IMR-90 (cell line): Measurements from ENCODE around the gene ABAT. TPM values are rescaled to one million over a fixed set of nuclear protein-coding genes. Genes with fewer than 3 reads are reported as not detected.

Experiments used
- ATAC-seq: fragments of 200-7000 bp; cut with Tn5 transposase; 2 replicates; pipeline ENCODE4 v1.9.1; 2020; ENCODE audit warnings: low read depth, mild to moderate bottlenecking, moderate library complexity
- BruUV-seq: library from RNA; stranded (reverse); fragments of 400-500 nt; replicated peaks from 2 replicates; lab custom pipeline; 2021; lab: Mats Ljungman, UMichigan
- CTCF ChIA-PET: fragments of 300-600 bp; formaldehyde crosslinking; extraction: SDS; loops from one replicate; lab custom pipeline; 2021; ENCODE audit warnings: antibody characterized with exemption; lab: Yijun Ruan, JAX
- POLR2A ChIA-PET: fragments of 300-600 bp; sonication (Branson Sonifier 250); formaldehyde crosslinking; loops from one replicate; lab custom pipeline; 2022; ENCODE audit warnings: antibody characterized with exemption; ENCODE audit not compliant: unreplicated experiment; lab: Charles Lee
- DNase-seq: peaks from one replicate; pipeline ENCODE4 v3.0.0; 2013
- H2AFZ ChIP-seq: replicated peaks from 2 replicates; pipeline ENCODE3; 2013; ENCODE audit warnings: low read length, mild to moderate bottlenecking; ENCODE audit not compliant: poor library complexity
- H2AK5ac ChIP-seq: 2 replicates; pipeline ENCODE4 v1.6.1; 2013; ENCODE audit warnings: low read depth, low read length, inconsistent platforms
- H2AK9ac ChIP-seq: replicated peaks from 2 replicates; pipeline ENCODE3; 2013; ENCODE audit warnings: mild to moderate bottlenecking, low read depth, low read length, moderate library complexity; ENCODE audit not compliant: poor library complexity
- H2BK120ac ChIP-seq: 2 replicates; pipeline ENCODE4 v1.6.1; 2013; ENCODE audit warnings: low read depth, low read length, inconsistent platforms
- H2BK15ac ChIP-seq: 3 replicates; pipeline ENCODE4 v1.6.1; 2013; ENCODE audit warnings: low read depth, low read length, inconsistent platforms
- H2BK20ac ChIP-seq: 2 replicates; pipeline ENCODE4 v1.6.1; 2013; ENCODE audit warnings: low read depth, mild to moderate bottlenecking, inconsistent platforms, low read length, moderate library complexity
- H2BK5ac ChIP-seq: 2 replicates; pipeline ENCODE4 v1.6.1; 2013; ENCODE audit warnings: mild to moderate bottlenecking, low read depth, low read length, inconsistent platforms; ENCODE audit not compliant: poor library complexity, severe bottlenecking
- H3K14ac ChIP-seq: replicated peaks from 2 replicates; pipeline ENCODE4 v1.6.1; 2013; ENCODE audit warnings: low read depth, low read length, inconsistent platforms
- H3K18ac ChIP-seq: 2 replicates; pipeline ENCODE4 v1.6.1; 2013; ENCODE audit warnings: low read depth, low read length, control low read depth
- H3K23ac ChIP-seq: 2 replicates; pipeline ENCODE4 v1.6.1; 2013; ENCODE audit warnings: low read depth, low read length, inconsistent platforms
- H3K27ac ChIP-seq: 2 replicates; pipeline ENCODE4 v1.5.1; 2013; ENCODE audit warnings: mild to moderate bottlenecking, control low read depth, low read length; ENCODE audit not compliant: insufficient read depth
- H3K27me3 ChIP-seq: 2 replicates; pipeline ENCODE4 v1.6.1; 2013; ENCODE audit warnings: low read length; ENCODE audit not compliant: control insufficient read depth, insufficient read depth
- H3K36me3 ChIP-seq: 2 replicates; pipeline ENCODE4 v1.6.1; 2013; ENCODE audit warnings: low read length, mixed read lengths; ENCODE audit not compliant: control insufficient read depth, insufficient read depth
- H3K4ac ChIP-seq: 2 replicates; pipeline ENCODE4 v1.6.1; 2013; ENCODE audit warnings: low read depth, low read length, inconsistent platforms
- H3K4me1 ChIP-seq: 2 replicates; pipeline ENCODE4 v1.6.1; 2013; ENCODE audit warnings: low read length, mixed read lengths; ENCODE audit not compliant: control insufficient read depth, insufficient read depth
- H3K4me2 ChIP-seq: 2 replicates; pipeline ENCODE4 v1.6.1; 2013; ENCODE audit warnings: low read depth, mild to moderate bottlenecking, control low read depth, low read length, moderate library complexity
- H3K4me3 ChIP-seq: 2 replicates; pipeline ENCODE4 v1.5.1; 2013; ENCODE audit warnings: low read depth, mild to moderate bottlenecking, control low read depth, low read length, moderate library complexity; ENCODE audit not compliant: insufficient read depth
- H3K56ac ChIP-seq: 2 replicates; pipeline ENCODE4 v1.6.1; 2013; ENCODE audit warnings: low read length, inconsistent platforms; ENCODE audit not compliant: insufficient read depth; ENCODE audit errors: extremely low read depth
- H3K79me1 ChIP-seq, 2 experiments: 2 replicates each; pipeline ENCODE4 v1.6.1; 2013; ENCODE audit warnings: low read length in 2 of 2, inconsistent platforms in 1 of 2, low read depth in 1 of 2
- H3K9ac ChIP-seq: 2 replicates; pipeline ENCODE4 v1.6.1; 2013; ENCODE audit warnings: low read depth, low read length, control low read depth
- H3K9me1 ChIP-seq: 2 replicates; pipeline ENCODE4 v1.6.1; 2013; ENCODE audit warnings: low read length, inconsistent platforms; ENCODE audit not compliant: insufficient read depth
- H3K9me3 ChIP-seq: 2 replicates; pipeline ENCODE4 v1.6.1; 2013; ENCODE audit warnings: low read length; ENCODE audit not compliant: control insufficient read depth, insufficient read depth
- H4K20me1 ChIP-seq: 2 replicates; pipeline ENCODE4 v1.6.1; 2013; ENCODE audit warnings: low read length, inconsistent platforms; ENCODE audit not compliant: insufficient read depth
- H4K5ac ChIP-seq: 2 replicates; pipeline ENCODE4 v1.6.1; 2013; ENCODE audit warnings: mild to moderate bottlenecking, low read depth, low read length, control low read depth
- H4K8ac ChIP-seq, 2 experiments: 2 replicates each; pipeline ENCODE4 v1.6.1; 2013; ENCODE audit warnings: low read depth in 2 of 2, low read length in 2 of 2, control low read depth in 1 of 2, inconsistent platforms in 1 of 2
- H4K91ac ChIP-seq: 2 replicates; pipeline ENCODE4 v1.6.1; 2013; ENCODE audit warnings: low read depth, low read length, inconsistent platforms; ENCODE audit not compliant: insufficient read depth
- BHLHE40 ChIP-seq: fragments of 150-350 bp; IDR thresholded peaks from 2 replicates; pipeline ENCODE4 v1.6.1; 2016; ENCODE audit warnings: mild to moderate bottlenecking, low read depth, low read length
- CHD1 ChIP-seq: IDR thresholded peaks from 2 replicates; pipeline ENCODE4 v1.6.1; 2012; ENCODE audit warnings: low read depth, low read length, improper control_type of control experiment
- FOS ChIP-seq: fragments of 150-350 bp; IDR thresholded peaks from 2 replicates; pipeline ENCODE4 v1.6.1; 2016; ENCODE audit warnings: low read depth, low read length
- MAFK ChIP-seq: IDR thresholded peaks from 2 replicates; pipeline ENCODE4 v1.6.1; 2012; ENCODE audit warnings: low read depth, low read length, improper control_type of control experiment
- MAZ ChIP-seq: IDR thresholded peaks from 2 replicates; pipeline ENCODE4 v1.6.1; 2012; ENCODE audit warnings: low read depth, mild to moderate bottlenecking, low read length, improper control_type of control experiment, moderate library complexity, borderline replicate concordance
- MXI1 ChIP-seq: IDR thresholded peaks from 2 replicates; pipeline ENCODE4 v1.6.1; 2012; ENCODE audit warnings: low read depth, mild to moderate bottlenecking, low read length, moderate library complexity, borderline replicate concordance
- NFE2L2 ChIP-seq: fragments of 150-350 bp; IDR thresholded peaks from 2 replicates; pipeline ENCODE4 v1.6.1; 2016; ENCODE audit warnings: low read depth, mild to moderate bottlenecking, low read length
- POLR2A ChIP-seq: IDR thresholded peaks from 2 replicates; pipeline ENCODE4 v1.6.1; 2012; ENCODE audit warnings: mild to moderate bottlenecking, low read depth, low read length
- RAD21 ChIP-seq: IDR thresholded peaks from 2 replicates; pipeline ENCODE4 v1.6.1; 2012; ENCODE audit warnings: low read length, improper control_type of control experiment
- RCOR1 ChIP-seq: IDR thresholded peaks from 2 replicates; pipeline ENCODE4 v1.6.1; 2012; ENCODE audit warnings: mild to moderate bottlenecking, low read length, improper control_type of control experiment; ENCODE audit not compliant: insufficient replicate concordance
- RFX5 ChIP-seq: IDR thresholded peaks from 2 replicates; pipeline ENCODE4 v1.8.0; 2012; ENCODE audit warnings: low read depth, mild to moderate bottlenecking, low read length, moderate library complexity
- SMC3 ChIP-seq: fragments of 150-350 bp; IDR thresholded peaks from 2 replicates; pipeline ENCODE4 v1.6.1; 2016; ENCODE audit warnings: low read depth, mild to moderate bottlenecking, antibody characterized with exemption, low read length, moderate library complexity
- WGBS, 2 experiments: methylation state at CpG; one replicate each; pipeline versions ENCODE4 v1.1.5 to v1.1.7; 2013; ENCODE audit warnings: missing lambda C conversion rate in 2 of 2; ENCODE audit not compliant: insufficient read length in 1 of 2; ENCODE audit errors: extremely low coverage in 2 of 2; 5-methylcytosine and 5-hydroxymethylcytosine counted together
- dilution Hi-C: fragments of 300-500 bp; cut with HindIII; formaldehyde crosslinking; loops from one replicate; pipeline ENCODE4 v1.14.3; 2018; ENCODE audit warnings: low sequenced_read_pairs; ENCODE audit not compliant: unreplicated experiment
- in situ Hi-C: fragments of 300-500 bp; cut with MboI; formaldehyde crosslinking; loops from 3 replicates; pipeline ENCODE4 v1.14.3; 2019; ENCODE audit warnings: low sequenced_read_pairs, inconsistent platforms, mixed read lengths
- intact Hi-C: fragments of 100-400 bp; cut with micrococcal nuclease; formaldehyde crosslinking; loops from 2 replicates; pipeline ENCODE4 v1.10.0; 2022
- polyA plus RNA-seq, 3 experiments: library from polyadenylated mRNA; depleted of rRNA; stranded (reverse); fragments of >200 nt; gene quantifications; 2 replicates each; pipeline ENCODE4 v1.2.3, GENCODE V29; 2012; ENCODE audit warnings: low replicate concordance in 1 of 3
- total RNA-seq: library from RNA; depleted of rRNA; stranded (reverse); fragments of >200 nt; gene quantifications from 2 replicates; pipeline ENCODE4 v1.2.3, GENCODE V29; 2012
- TF ChIP-seq, protein P1 (sequence below): conservative IDR thresholded peaks from 2 replicates; pipeline ENCODE4 v1.5.1; 2012; ENCODE audit warnings: mild to moderate bottlenecking, low read depth, low read length, improper control_type of control experiment
- TF ChIP-seq, protein P2 (sequence below): fragments of 150-350 bp; IDR thresholded peaks from 2 replicates; pipeline ENCODE4 v1.6.1; 2016; ENCODE audit warnings: low read depth, mild to moderate bottlenecking, low read length, moderate library complexity, borderline replicate concordance
- TF ChIP-seq, protein P3 (sequence below): fragments of 150-350 bp; IDR thresholded peaks from 2 replicates; pipeline ENCODE4 v1.6.1; 2017; ENCODE audit warnings: mild to moderate bottlenecking, antibody characterized with exemption, low read length, low read depth

ABAT gene
- total and polyA plus RNA-seq, 2 of the 4 experiments (the other 2 are of a cell fraction): 4.5 to 6.9 TPM

DNA sequence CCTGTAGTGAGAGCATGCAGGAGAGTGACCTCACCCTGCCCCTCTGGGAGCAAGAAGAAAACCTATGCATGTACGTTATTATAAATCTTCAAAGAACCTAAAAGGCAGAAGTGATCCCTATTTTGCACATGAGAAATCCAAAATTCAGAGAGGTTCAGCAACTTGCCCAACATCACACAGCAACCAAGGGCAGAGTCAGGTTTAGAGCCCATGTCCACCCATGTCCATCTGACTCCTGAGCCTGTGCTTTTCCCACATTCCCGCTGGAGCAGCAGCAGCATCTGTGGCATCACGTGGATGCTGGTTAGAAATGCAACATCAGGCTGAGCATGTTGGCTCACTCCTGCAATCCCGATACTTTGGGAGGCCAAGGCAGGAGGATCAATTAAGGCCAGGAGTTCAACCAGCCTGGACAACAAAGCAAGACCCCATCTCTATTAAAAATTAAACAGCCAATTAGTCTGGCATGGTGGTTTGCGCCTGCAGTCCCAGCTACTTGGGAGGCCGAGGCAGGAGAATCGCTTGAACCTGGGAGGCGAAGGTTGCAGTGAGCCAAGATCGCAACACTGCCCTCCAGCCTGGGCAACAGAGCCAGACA, 26.6 kb upstream of the ABAT start:
- ChIA-PET CTCF (no interaction called here), POLR2A (no interaction called here)
- WGBS, 2 experiments: 98% methylated on average over 6 of the region's 9 CpGs; no CpG with 5 or more reads in 1 of the 2 experiments
- Histone ChIP-seq H2BK5ac (no peak overlapping the region), H3K9me3 (no peaks in the 10 kb centered on the region), H4K8ac (no peak overlapping the region), H2AFZ (no peak overlapping the region), H3K14ac (no peak overlapping the region), H3K9me1 (no peaks in the 10 kb centered on the region), H4K5ac (no peak overlapping the region), H2AK5ac (no peak overlapping the region), H3K23ac (no peak overlapping the region), H3K27me3 (no peaks in the 10 kb centered on the region), H3K9ac (no peak overlapping the region), H2BK120ac (no peak overlapping the region), H2AK9ac (no peak overlapping the region), H2BK20ac (no peak overlapping the region), H3K4me2 (no peak overlapping the region), H4K20me1 (no peaks in the 10 kb centered on the region), H3K18ac (no peak overlapping the region), H3K27ac (no peak overlapping the region), H4K91ac (no peak overlapping the region), H3K4ac (no peak overlapping the region), H3K4me1 (no peaks in the 10 kb centered on the region), H3K56ac (no peak overlapping the region), H2BK15ac (no peak overlapping the region), H3K4me3 (no peak overlapping the region), H3K79me1 (no peaks in the 10 kb centered on the region), H3K36me3 (peaks cover 44% of the 10 kb centered on the region)
- BruUV-seq: no TSS peak
- no peak for TF ChIP-seq RAD21
- TF ChIP-seq FOS: no peak
- TF ChIP-seq, protein P1, sequence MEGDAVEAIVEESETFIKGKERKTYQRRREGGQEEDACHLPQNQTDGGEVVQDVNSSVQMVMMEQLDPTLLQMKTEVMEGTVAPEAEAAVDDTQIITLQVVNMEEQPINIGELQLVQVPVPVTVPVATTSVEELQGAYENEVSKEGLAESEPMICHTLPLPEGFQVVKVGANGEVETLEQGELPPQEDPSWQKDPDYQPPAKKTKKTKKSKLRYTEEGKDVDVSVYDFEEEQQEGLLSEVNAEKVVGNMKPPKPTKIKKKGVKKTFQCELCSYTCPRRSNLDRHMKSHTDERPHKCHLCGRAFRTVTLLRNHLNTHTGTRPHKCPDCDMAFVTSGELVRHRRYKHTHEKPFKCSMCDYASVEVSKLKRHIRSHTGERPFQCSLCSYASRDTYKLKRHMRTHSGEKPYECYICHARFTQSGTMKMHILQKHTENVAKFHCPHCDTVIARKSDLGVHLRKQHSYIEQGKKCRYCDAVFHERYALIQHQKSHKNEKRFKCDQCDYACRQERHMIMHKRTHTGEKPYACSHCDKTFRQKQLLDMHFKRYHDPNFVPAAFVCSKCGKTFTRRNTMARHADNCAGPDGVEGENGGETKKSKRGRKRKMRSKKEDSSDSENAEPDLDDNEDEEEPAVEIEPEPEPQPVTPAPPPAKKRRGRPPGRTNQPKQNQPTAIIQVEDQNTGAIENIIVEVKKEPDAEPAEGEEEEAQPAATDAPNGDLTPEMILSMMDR: no peak
- TF ChIP-seq RFX5: no peak
- TF ChIP-seq, protein P2, sequence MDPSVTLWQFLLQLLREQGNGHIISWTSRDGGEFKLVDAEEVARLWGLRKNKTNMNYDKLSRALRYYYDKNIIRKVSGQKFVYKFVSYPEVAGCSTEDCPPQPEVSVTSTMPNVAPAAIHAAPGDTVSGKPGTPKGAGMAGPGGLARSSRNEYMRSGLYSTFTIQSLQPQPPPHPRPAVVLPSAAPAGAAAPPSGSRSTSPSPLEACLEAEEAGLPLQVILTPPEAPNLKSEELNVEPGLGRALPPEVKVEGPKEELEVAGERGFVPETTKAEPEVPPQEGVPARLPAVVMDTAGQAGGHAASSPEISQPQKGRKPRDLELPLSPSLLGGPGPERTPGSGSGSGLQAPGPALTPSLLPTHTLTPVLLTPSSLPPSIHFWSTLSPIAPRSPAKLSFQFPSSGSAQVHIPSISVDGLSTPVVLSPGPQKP: no peak
- no peak for TF ChIP-seq MAZ
- TF ChIP-seq BHLHE40: no peak
- no peak for TF ChIP-seq NFE2L2
- TF ChIP-seq, protein P3, sequence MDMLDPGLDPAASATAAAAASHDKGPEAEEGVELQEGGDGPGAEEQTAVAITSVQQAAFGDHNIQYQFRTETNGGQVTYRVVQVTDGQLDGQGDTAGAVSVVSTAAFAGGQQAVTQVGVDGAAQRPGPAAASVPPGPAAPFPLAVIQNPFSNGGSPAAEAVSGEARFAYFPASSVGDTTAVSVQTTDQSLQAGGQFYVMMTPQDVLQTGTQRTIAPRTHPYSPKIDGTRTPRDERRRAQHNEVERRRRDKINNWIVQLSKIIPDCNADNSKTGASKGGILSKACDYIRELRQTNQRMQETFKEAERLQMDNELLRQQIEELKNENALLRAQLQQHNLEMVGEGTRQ: no peak
- no peak for TF ChIP-seq MXI1
- TF ChIP-seq CHD1: no peak
- no peak for TF ChIP-seq POLR2A
- TF ChIP-seq SMC3: no peak
- no peak for TF ChIP-seq MAFK
- no peak for TF ChIP-seq RCOR1
- in situ Hi-C loops (loop anchor here (5.0 kb wide), 1 partner anchor 81 kb away; no protein-coding TSS in a partner anchor), intact Hi-C loops (no loop called here), dilution Hi-C loops (no loop called here)
- ATAC-seq (no peak), DNase-seq (no peak)
